Stimulated activated CD4-positive, alpha-beta T cell treated with anti-CD3 and anti-CD28 coated beads, Interleukin-1b, Interleukin-23, amount 100 ng/mL, for 24 hours (primary cell): ENCODE data around the gene SLC26A11.
"Not testable (repeated sequence)": the region's sequence is repeated elsewhere in the genome, so short reads cannot be mapped to it uniquely, and the experiment has no call there.

ENCODE experiments used
- DNase-seq, 4 experiments: peaks; one replicate each; pipeline ENCODE4 v3.0.0-alpha.2; 2020; ENCODE audit warnings: low read depth in 4 of 4, low spot score in 1 of 4

SLC26A11 gene

DNA sequence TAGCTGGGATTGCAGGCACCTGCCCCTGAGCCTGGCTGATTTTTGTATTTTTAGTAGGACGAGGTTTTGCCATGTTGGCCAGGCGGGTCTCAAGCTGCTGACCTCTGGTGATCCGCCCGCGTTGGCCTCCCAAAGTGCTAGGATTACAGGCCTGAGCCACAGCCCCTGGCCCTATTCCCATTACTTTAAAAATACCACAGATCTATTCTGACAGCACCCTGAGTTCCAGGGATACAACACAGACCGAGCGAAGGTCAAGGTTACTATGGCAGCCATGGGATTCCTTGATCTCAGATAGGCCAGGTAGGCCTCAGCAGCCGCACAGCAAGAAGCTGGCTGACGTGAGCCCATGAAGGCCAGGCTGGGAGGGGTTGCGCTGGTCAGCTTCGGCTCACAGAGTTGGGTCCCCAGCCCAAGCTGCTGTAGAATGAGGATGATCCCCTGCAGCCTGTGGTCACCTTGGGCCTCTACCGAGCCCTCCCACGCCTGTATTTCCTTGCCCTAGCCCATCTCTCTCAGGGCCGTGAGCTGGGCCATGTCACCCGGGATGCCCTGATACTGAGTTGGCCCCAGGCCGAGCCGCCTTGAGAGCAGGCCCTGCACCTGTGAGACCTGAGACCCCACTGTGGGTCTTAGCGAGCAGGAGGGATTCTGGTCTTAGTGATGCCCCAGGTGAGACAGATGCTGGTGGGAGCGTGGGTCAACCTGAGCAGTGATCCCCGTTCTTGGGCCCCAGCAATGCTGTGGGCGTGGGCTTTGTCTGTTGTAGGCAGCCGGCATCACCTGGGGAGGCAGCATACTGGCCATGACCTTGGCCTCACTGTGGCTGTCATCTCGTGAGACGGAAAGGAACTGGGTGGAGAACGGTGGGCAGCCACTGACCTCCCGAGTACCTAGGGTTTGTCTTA, 23.6 kb downstream of the SLC26A11 start:
- no peak for DNase-seq

DNA sequence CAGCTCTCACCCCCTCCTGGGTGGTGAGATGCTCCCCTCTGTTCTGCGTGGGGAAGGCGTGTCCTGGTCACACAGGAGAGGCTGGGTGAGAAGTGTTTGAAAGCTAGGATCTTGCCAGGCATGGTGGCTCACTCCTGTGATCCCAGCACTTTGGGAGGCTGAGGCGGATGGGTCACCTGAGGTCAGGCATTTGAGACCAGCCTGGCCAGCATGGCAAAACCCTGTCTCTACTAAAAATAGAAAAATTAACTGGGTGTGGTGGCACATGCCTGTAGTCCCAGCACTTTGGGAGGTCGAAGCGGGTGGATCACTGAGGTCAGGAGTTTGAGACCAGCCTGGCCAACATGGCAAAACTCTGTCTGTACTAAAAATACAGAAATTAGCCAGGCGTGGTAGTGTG, 24.2 kb downstream of the SLC26A11 start:
- not testable (repeated sequence) for DNase-seq

DNA sequence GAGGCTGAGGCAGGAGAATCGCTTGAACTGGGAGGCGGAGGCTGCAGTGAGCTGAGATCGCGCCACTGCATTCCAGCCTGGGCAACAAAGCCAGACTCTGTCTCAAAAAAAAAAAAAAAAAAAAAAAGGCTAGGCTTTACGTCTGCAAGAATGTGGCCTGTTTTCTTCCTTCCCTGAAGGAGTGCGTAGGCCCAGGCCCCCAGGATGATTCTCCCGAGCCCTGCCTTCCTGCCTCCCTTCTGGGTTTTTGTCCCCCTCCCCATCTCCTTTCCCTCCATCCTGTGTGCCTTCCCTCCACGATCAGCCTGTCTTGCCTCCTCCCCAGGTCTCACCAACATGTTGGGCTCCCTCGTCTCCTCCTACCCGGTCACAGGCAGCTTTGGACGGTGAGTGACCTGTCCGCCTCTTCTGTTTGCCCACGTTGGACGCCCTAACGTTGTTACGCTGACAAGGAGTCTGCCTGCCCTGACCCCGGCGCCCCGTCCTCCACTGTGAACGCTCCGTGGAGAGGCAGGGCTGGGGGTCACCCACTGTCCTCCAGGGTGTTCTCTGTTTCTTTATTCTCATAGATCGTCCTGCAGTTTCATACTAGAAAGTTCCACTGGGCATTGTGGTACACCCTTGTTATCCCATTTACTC, 24.8 kb downstream of the SLC26A11 start:
- no peak for DNase-seq

DNA sequence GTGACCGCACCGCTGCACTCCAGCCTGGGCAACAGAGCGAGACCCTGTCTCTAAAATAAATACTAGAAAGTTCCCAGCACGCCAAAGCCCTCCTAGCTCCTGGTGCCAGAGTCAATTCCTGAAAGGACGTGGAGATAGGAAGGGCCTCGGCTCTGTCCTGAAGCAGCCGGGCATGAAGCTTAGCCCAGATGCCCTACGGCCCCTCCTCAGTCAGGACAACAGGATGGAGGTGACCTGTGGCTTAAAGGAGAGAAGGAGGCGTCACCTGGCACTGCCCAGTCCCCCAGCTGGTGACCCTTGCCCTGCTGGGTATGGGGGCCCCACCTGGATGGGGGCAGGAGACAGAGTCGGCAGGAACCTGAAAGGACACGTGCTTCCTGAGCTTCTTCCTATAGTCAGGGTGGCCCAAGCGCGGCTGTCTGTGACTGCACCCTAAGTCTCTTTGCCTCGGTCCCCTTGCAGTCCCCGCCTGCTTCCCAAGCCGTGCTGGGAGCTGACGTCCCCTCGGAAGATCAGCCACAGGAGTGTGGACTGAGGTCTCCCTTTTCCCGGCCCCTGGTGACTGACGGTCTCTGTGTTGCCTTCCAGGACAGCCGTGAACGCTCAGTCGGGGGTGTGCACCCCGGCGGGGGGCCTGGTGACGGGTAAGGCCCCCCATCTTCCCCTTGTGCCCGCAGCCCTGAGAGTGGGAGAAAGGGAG, 25.5 kb downstream of the SLC26A11 start:
- no peak for DNase-seq

DNA sequence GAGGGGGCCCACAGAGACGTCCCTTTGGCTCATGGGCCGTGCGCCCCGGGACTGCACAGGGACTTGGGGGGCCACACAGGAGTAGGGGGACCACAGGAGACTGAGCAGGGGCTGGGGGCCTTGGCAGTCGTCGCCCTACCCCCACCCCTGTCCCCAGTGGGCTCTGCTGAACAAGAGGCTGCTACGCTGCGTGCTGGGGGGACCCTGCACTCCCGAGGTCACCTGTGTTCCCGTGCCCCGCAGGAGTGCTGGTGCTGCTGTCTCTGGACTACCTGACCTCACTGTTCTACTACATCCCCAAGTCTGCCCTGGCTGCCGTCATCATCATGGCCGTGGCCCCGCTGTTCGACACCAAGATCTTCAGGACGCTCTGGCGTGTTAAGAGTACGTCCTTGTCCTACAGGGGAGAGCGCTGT, 26.0 kb downstream of the SLC26A11 start:
- no peak for DNase-seq

DNA sequence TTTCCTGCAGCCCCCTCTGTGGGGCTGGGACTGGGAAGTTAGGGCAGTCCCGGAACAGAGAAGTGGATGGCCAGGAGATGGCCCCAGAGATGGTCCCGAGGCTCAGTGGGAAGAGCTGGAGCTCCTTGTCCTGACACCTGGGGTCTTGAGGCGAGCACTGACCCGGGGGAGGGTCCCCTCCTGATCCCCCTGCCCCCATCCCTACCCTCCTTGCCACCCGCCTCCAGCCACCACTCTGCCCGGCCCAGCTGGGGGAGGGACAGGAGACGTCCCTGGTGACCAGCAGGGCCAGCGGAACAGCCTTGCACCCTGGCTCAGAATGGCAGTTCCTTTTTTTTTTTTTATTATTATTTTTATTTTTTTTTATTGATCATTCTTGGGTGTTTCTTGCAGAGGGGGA, 26.5 kb downstream of the SLC26A11 start:
- no peak for DNase-seq

DNA sequence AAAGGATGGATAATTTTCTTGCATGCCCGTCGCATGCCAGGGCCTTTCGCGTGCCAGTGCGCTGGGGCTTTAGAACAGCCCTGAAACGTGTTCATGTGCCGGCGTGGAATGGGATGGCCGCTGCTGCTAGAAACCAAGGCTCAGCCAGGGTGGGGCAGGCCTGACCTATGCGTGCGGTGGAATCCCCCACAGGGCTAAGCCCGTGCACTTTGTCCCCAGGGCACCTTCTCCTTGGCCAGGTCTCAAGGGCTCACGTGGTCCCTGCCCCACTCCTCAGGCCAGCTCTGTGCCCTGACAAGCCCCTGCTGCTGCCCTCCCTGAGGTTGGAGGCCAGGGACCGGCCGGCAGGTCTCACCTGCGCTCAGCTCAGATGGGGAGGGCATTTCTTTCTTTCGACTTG, 27.3 kb downstream of the SLC26A11 start:
- DNase-seq = no peak

DNA sequence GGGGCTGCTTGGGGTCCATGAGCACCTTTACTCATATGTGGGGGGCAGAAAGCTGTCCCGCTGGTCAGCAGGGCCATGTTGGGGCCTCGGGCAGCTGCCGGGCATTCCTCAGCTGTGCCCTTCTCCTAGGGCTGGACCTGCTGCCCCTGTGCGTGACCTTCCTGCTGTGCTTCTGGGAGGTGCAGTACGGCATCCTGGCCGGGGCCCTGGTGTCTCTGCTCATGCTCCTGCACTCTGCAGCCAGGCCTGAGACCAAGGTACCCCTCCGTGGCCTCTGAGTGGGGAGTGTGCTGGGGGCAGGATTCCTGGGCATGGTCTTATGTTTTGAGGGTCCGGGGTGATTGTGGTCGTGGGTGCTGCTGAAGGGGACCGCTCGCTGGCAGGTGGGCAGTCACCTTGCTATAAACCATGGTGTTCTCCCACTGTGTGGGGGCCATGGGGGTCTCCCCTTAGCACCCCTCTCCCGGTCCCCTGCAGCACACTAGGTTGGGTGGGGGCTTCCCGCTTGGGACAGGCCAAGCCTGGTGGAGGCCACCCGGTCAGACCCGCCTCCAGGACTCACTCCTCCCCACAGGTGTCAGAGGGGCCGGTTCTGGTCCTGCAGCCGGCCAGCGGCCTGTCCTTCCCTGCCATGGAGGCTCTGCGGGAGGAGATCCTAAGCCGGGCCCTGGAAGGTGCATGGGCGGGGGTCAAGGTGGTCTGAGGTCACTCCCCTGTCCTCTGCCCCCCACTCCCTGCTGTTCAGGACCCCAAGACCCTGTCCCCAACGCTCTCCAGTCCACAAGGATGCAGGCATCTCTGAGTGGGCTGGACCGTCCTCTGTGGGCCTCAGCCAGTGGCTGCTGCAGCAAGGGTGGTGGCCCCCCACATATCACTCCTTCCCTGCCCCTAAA, 28.0 kb downstream of the SLC26A11 start:
- no peak for DNase-seq

DNA sequence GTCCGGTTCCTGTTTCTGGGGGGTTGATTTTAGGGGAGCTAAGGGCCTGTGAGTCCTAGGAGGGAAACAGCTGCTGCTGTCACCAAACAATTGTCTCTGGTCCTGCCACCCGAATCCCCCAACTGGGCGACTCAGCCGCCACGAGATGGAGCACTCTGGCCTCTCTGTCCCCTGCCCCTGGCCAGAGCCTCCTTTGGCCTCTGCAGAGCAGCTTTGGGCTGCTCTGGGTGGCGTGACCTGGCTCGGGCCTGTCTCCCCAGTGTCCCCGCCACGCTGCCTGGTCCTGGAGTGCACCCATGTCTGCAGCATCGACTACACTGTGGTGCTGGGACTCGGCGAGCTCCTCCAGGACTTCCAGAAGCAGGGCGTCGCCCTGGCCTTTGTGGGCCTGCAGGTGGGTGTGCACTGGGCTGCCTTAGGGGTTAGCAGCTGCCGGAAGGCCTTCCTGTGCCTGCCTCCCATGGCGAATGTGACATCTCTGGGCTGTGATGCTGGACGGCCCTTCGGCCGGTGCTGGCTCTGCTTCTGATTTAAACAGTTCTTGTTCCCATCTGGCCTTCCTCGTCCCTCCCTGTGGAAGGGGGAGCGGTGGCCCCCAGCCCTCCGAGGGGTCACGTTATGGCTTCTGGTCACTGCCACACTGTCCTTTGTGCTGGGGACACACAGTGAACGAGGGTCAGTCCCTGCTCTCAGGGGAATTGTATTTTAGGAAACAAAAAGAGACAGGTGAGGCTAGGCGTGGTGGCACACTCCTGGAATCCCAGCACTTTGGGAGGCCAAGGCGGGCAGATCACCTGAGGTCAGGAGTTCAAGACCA, 28.9 kb downstream of the SLC26A11 start:
- DNase-seq = no peak

DNA sequence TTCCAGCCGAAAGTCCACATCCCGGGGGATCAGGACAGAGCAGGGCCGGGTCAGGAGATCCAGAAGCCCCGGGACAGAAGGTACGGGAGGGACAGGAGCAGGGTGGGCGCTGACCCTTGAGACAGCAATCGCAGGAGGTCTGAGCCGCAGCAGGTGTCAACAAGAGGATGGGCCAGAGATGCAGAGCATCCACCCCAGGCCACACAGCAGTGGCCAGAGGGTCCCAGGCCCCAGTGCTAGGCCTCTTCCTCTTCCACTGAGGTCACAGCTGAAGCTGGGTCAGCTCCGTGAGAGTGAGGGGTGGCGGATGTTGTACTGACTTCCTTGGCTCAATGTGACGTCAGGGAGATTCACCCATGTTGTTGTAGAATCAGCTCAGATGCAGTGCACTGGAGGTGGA, 31.7 kb downstream of the SLC26A11 start:
- DNase-seq = no peak

DNA sequence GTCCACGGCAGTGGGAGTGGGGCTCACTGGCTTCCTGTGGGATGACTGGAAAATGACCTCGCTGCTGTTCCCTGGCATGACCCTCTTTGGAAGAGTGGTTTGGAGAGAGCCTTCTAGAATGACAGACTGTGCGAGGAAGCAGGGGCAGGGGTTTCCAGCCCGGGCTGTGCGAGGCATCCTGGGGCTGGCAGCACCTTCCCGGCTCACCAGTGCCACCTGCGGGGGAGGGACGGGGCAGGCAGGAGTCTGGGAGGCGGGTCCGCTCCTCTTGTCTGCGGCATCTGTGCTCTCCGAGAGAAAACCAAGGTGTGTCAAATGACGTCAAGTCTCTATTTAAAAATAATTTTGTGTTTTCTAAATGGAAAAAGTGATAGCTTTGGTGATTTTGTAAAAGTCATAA, 32.6 kb downstream of the SLC26A11 start:
- peak in 3 of 4 experiments; percentile 70 to 83 (median 79) for DNase-seq

DNA sequence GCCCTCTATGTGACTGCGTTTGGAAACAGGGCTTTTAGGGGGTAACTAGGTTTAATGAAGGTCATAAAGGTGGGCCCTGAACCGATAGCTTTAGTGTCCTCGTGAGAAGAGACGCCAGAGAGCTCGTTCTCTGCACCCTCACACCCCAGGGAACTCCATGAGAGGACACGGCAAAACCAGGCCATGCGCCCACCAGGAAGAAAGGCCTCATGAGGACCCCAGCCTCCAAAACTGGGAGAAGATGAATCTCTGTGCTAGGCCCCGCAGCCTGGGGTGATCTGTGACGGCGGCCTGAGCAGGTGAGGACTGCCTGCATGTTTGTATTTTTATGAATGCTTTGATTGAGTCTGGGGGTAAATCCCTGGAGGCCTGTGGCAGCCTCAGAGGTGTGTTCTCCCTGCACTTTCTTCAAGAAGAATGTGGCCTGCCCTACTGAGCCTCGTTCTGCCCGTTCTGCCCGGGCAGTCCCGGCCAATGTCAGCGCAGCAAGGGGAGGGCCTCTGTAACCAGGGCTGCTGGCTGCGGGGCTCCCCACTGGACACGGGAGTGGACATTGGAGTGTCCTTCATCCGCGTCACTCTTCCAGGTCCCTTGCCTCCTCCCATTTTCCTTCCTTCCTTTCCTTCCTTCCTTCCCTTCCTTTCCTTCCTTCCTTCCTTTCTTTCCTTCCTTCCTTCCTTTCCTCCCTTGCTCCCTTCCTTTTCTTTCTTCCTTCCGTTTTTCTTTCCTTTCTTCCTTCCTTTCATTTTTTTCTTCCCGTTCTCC, 33.6 kb downstream of the SLC26A11 start:
- DNase-seq = no peak

DNA sequence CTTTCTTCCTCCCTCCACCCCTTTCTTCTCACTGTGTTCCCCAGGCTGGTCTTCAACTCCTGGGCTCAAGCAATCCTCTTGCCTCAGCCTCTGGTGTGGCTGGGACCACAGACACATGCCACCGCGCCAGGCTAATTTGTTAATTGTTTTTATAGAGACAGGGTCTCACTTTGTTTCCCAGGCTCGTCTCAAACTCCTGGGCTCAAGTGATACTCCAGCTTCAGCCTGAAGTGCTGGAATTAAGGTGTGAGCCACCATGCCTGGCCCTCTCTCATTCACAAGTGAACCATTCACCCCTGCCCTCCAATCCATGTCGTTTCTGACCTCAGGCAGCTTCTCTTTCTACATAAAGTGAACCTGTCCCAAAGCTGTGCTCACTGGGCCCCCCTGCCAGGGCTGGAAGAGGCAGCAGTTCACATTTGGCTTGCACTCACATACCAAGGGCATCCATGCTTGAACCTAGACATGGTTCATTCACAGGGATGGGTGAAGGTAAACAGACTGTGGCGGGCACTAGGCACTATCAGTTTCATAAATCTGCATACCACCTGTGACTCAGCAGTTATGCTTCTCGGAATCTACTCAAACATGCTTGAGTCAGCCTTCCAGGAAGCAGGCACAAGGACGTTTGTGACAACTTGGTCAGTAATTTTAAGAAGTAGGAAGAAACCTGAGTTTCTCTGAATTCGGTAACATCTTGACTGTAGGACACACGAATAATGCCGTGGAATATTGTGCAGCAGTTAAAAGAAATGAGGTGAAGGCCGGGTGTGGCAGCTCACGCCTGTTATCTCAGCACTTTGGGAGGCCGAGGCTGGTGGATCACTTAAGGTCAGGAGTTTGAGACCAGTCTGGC, 34.4 kb downstream of the SLC26A11 start:
- peak in 1 of 4 experiments; percentile 55 for DNase-seq

DNA sequence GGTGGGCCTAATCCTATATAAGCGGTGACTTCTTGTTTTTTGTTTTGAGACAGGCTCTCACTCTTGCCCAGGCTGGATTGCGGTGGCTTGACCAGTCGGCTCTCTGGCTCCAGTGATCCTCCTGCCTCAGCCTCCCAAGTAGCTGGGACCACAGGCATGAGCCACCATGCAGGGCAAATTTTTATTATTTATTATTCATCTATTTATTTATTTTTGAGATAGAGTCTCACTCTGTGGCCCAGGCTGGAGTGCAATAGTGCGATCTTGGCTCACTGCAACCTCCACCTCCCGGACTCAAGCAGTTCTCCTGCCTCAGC, 35.8 kb downstream of the SLC26A11 start:
- DNase-seq = no peak

DNA sequence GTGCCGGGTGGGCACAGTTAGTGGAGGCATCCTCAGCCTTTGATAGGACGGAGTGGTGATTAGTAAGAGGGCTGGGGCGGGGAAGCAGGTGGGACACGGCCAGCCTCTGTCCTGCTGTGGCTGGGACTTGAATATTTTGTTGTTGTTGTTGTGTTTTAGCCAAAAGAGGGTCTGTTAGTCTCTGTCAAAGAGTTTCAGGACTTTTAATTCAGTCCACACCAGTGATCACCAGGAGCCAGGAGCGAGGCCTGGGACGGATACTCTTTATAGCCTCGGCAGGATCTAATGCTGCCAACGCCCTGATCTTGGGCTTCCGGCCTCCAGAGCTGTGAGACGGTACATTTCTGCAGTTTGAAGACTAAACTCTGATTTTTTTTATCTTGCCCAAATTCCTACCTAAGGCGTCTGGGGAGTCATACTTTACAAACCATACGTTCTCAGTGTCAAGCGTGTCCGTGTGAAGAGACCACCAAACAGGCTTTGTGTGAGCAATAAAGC, 37.5 kb downstream of the SLC26A11 start:
- DNase-seq = no peak

DNA sequence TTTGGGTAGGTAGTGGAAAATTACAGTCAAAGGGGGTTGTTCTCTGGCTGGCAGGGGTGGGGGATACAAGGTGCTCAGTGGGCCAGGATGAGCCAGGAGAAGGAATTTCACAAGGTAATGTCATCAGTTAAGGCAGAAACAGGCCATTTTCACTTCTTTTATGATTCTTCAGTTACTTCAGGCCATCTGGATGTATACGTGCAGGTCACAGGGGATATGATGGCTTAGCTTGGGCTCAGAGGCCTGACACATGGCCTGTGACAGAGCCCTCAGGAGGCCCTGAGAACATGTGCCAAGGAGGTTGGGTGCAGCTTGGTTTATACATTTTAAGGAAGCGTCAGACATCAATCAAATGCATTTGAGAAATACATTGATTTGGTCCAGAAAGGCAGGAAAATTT, 38.1 kb downstream of the SLC26A11 start:
- DNase-seq = not testable (repeated sequence)

DNA sequence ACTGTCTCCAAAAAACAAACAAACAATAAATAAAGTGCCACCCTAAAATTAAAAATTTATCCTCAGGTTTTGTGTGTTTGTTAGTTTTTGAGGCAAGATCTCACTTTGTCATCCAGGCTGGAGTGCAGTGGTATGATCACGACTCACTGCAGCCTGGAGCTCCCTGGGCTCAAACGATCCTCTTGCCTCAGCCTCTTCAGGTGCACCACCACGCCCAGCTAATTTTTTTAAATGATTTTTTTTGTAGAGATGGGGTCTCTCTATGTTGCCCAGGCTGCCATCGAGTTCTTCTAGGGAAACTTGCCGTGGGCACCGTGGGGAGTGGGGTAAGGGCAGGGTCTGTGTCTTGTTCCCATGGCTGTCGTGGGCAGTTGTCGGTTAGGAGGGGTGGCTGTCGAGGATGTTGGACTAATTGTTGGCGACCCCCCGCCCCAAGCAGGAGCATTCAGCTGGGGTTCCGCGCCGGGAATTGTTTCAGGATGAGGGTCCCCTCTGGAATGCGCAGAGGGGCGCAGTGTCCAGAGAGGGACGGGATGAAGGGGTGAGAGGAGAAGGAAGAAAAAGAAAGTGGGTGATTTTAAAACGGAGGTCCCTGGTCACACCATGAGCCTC, 39.3 kb downstream of the SLC26A11 start:
- DNase-seq = no peak

DNA sequence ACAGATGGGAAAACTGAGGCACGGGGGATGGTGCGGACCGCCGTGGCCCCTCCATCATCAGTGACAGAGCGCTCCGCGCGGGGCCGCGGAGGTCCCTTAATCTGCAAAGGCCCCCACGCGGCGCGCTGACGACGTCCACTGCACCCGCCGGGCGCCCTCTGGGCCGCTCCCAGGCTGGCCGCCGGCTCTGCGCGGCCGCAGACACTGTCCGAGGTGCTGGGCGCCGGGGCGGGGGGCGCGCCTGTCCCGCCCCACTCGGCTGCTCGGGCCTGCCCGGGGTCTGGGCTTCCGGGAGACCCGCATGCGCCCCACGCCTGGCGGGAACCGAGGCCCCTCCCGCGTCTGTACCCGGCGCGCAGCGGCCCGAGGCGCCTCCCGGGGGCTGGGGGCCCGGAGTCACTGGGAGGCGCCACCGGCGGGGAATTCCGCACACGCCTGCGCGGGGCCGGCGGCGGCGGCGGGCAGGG, 39.9 kb downstream of the SLC26A11 start:
- peak in 3 of 4 experiments; percentile 54 to 71 (median 63) for DNase-seq
